ENCODE measurements around the gene GMCL2.

Gene GMCL2, protein sequence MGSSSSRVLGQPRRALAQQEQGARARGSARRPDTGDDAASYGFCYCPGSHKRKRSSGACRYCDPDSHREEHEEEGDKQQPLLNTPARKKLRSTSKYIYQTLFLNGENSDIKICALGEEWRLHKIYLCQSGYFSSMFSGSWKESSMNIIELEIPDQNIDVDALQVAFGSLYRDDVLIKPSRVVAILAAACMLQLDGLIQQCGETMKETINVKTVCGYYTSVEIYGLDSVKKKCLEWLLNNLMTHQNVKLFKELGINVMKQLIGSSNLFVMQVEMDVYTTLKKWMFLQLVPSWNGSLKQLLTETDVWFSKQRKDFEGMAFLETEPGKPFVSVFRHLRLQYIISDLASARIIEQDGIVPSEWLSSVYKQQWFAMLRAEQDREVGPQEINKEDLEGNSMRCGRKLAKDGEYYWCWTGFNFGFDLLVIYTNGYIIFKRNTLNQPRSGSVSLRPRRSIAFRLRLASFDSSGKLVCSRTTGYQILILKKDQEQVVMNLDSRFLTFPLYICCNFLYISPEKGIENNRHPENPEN

DNA sequence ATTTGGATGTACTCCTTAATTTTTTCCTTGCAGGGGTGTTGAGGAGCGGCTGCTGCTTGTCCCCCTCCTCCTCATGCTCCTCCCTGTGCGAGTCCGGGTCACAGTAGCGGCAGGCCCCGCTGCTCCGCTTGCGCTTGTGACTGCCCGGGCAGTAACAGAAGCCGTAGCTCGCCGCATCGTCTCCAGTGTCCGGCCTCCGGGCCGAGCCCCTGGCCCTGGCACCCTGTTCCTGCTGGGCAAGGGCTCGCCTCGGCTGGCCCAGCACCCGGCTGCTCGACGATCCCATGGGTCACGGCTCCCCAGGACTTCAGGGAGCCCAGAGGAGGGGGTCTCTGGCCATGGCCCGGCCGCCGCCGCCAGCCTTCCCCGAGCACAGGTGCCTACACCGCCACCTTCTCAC lies at the start of gene GMCL2:
GMCL2 (minus strand) TSS at position 358 of the 400 bp plus-strand sequence; CDS start at position 286, 72 bp downstream.
- no peak within 1 kb of the TSS for H3K27ac ChIP-seq
- TF ChIP-seq, protein P1, sequence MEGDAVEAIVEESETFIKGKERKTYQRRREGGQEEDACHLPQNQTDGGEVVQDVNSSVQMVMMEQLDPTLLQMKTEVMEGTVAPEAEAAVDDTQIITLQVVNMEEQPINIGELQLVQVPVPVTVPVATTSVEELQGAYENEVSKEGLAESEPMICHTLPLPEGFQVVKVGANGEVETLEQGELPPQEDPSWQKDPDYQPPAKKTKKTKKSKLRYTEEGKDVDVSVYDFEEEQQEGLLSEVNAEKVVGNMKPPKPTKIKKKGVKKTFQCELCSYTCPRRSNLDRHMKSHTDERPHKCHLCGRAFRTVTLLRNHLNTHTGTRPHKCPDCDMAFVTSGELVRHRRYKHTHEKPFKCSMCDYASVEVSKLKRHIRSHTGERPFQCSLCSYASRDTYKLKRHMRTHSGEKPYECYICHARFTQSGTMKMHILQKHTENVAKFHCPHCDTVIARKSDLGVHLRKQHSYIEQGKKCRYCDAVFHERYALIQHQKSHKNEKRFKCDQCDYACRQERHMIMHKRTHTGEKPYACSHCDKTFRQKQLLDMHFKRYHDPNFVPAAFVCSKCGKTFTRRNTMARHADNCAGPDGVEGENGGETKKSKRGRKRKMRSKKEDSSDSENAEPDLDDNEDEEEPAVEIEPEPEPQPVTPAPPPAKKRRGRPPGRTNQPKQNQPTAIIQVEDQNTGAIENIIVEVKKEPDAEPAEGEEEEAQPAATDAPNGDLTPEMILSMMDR (conservative IDR thresholded peaks at IDR 0.05) = no peak

DNA sequence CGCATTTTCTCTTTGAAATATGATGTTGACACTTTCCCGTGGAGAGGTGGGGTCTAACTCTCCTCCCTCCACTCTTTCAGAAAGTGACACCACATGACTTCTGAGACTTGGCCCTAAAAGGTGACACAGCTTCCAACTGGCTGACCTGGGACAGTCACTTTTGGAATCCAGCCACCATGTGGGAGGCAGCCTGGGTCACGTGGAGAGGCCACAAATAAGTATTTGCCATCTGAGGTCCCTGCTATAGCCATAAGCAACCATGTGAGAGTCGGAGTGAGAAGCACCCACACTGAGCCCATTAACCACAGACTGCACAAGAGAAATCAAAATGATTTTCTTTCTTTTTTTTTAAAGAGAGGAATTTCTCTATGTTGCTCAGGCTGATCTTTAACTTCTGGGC lies 49.5 kb upstream of the GMCL2 start:
- TF ChIP-seq, protein P1 (conservative IDR thresholded peaks at IDR 0.05) = no peak
- no peak overlapping the region for H3K27ac ChIP-seq

DNA sequence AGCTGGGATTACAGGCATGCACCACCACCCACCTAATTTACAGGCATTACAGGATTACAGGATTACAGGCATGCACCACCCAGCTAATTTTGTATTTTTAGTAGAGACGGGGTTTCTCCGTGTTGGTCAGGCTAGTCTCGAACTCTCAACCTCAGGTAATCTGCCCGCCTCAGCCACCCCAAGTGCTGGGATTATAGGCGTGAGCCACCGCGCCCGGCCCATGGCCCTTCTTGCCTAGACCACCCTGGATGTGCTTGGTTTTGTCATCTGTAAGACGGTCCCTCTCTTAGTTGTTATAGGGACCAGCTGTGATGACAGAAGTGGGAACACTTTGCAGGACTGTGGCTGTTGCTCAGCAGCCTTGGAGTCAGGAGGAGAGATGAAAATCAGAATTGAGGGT lies 49.0 kb upstream of the GMCL2 start:
- no peak overlapping the region for H3K27ac ChIP-seq

DNA sequence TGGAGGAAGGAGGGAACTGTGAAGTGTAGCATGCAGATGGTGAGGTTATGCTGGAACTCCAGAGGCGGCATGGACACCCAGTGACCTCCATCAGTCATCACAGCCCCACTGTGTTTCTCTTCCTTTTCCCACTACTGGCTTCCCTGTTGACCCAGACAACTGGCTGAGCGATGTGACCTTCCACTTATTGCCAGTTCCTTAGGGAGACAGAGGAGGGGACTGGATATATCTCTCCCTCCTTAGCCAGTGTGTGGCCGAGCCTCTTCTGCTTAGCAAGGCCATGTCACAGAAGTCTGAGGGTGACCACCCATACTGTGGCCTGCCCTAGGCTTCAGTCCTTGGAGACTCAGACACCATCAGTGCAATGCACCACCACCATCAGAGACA lies 48.4 kb upstream of the GMCL2 start:
- TF ChIP-seq, protein P1 (conservative IDR thresholded peaks at IDR 0.05) = no peak
- H3K27ac ChIP-seq = no peak overlapping the region

More for the DNA sequence above, 49.0 kb upstream of the GMCL2 start:
- TF ChIP-seq, protein P1 (conservative IDR thresholded peaks at IDR 0.05) = no peak

DNA sequence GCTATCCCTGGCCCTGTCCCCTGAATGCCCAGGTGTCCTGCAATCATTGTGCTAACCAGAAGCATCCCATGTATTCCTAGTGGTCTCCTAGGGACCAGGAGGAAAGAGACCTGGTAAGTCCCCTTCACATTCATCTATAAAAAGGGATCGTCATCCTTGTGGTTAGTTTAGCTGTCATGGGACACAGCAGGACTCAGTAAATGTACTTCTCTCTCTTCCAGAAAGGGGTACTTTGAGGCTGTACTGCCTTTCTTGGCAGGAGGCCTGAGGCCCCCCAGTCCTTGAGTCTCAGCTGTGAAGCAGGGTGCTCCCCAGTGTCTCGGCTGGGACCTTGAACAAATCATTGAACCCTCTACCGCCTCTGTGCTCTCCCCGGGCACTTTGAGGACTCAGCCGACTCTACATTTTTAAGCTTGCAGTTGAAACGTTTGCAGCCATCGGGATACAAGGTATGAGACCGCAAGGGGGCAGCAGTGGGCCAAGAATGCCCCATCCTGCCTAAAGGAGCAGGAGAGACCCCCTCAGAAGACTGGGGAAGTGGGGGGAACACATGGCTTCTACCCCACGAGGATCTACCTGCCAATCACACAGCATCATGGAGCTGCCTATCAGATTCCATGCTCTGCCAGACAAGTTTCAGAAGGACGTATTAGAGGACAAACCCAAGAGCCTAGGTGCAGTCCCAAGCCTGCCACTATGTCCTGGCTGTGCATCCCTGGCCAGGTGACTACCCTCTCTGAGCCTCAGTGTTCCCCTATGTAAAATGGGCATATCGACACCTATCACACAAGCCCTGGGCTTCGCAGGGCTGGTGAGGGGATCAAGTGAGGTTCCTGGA lies 47.8 kb upstream of the GMCL2 start:
- TF ChIP-seq, protein P1 (conservative IDR thresholded peaks at IDR 0.05) = peak; percentile 71
- H3K27ac ChIP-seq = no peak overlapping the region; the same call in 1 of the 2 replicates

DNA sequence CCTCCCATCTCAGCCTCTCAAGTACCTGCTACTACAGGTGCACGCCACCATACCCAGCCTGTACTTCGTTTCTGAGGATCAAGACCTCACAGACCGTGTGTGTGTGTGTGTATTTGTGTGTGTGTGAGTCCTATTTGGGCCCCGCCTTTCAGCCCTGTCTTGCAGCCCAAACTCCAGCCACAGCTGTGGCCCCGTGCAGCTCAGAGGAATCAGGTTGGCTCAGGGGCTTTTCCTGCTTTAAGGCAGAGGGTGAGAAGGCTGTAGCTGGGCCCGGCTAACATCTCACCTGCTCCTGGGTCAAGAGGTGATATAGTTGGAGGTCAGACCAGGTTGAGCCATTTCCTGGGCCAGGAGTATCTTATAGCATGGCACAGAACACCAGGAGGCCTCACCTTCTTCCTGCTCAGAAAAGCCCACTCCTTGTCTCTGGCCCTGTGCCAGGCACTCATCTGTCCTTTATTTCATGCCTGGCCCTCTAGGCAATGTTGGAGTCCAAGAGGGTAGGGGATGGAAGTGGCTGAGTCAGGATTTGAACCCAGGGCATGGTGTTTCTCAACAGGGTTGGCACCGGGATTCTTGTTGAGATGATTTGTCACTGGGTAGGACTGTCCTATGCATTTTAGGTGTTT lies 47.1 kb upstream of the GMCL2 start:
- TF ChIP-seq, protein P1 (conservative IDR thresholded peaks at IDR 0.05) = no peak
- H3K27ac ChIP-seq = no peak overlapping the region; the same call in 1 of the 2 replicates
